ENCODE measurements around the gene PPP4R4. TPM values are rescaled to one million over a fixed set of nuclear protein-coding genes. Genes with fewer than 3 reads are reported as not detected.
"Not testable (repeated sequence)": the region's sequence is repeated elsewhere in the genome, so short reads cannot be mapped to it uniquely, and the experiment has no call there.

Gene PPP4R4
- total RNA-seq, 1 donor from 2014 or later, result 2.7 TPM

GRCh38 chr14:94175747-94176146, 1.6 kb downstream of the PPP4R4 start:
- peak overlapping the region; percentile 88 for H3K4me3 Mint-ChIP-seq
- H3K4me1 Mint-ChIP-seq, result peaks cover 20% of the 10 kb centered on the region
- H3K9me3 Mint-ChIP-seq, result no peaks in the 10 kb centered on the region
- peak; percentile 55 for DNase-seq
- H3K27me3 Mint-ChIP-seq, result peaks cover 53% of the 10 kb centered on the region
- peaks cover 1% of the 10 kb centered on the region for H3K36me3 Mint-ChIP-seq (ENCODE audit: low read depth)
- H3K27ac Mint-ChIP-seq, result no peak overlapping the region
- intact Hi-C loops (cut with micrococcal nuclease), result no loop called here

- peaks cover 25% of the 10 kb centered on the region for H3K4me1 Mint-ChIP-seq
- intact Hi-C loops (cut with micrococcal nuclease), result no loop called here
- peaks cover 1% of the 10 kb centered on the region for H3K36me3 Mint-ChIP-seq (ENCODE audit: low read depth)
- peaks cover 45% of the 10 kb centered on the region for H3K27me3 Mint-ChIP-seq
- no peak for DNase-seq
- H3K27ac Mint-ChIP-seq, result no peak overlapping the region
- H3K9me3 Mint-ChIP-seq, result no peaks in the 10 kb centered on the region
- no peak overlapping the region for H3K4me3 Mint-ChIP-seq
Observed at GRCh38 chr14:94176808-94177207, 2.7 kb downstream of the PPP4R4 start.

GRCh38 chr14:94177806-94178205, 3.7 kb downstream of the PPP4R4 start:
- Mint-ChIP-seq H3K4me3 (no peak overlapping the region), H3K27ac (no peak overlapping the region), H3K9me3 (no peaks in the 10 kb centered on the region), H3K27me3 (peaks cover 37% of the 10 kb centered on the region), H3K36me3 (ENCODE audit: low read depth) (peaks cover 1% of the 10 kb centered on the region), H3K4me1 (peaks cover 25% of the 10 kb centered on the region)
- intact Hi-C loops (cut with micrococcal nuclease), result no loop called here
- DNase-seq, result peak; percentile 55

GRCh38 chr14:94179244-94179643, 5.1 kb downstream of the PPP4R4 start:
- peak; percentile 46 for DNase-seq
- no peaks in the 10 kb centered on the region for H3K9me3 Mint-ChIP-seq
- H3K4me1 Mint-ChIP-seq, result peaks cover 19% of the 10 kb centered on the region
- intact Hi-C loops (cut with micrococcal nuclease), result no loop called here
- peaks cover 1% of the 10 kb centered on the region for H3K36me3 Mint-ChIP-seq (ENCODE audit: low read depth)
- no peak overlapping the region for H3K27ac Mint-ChIP-seq
- H3K4me3 Mint-ChIP-seq, result no peak overlapping the region
- peaks cover 34% of the 10 kb centered on the region for H3K27me3 Mint-ChIP-seq

- Mint-ChIP-seq H3K4me3 (peak overlapping the region; percentile 58), H3K27me3 (peaks cover 25% of the 10 kb centered on the region), H3K4me1 (peaks cover 11% of the 10 kb centered on the region), H3K27ac (peak overlapping the region; percentile 22), H3K36me3 (ENCODE audit: low read depth) (no peaks in the 10 kb centered on the region), H3K9me3 (no peaks in the 10 kb centered on the region)
- peak; percentile 76 for DNase-seq
- intact Hi-C loops (cut with micrococcal nuclease), result loop anchor here (1.0 to 5.0 kb wide), 5 partner anchors 44 to 243 kb away; partner anchors contain the start of genes DDX24 and IFI27L1
Observed at GRCh38 chr14:94180655-94181271, 6.6 kb downstream of the PPP4R4 start.

GRCh38 chr14:94181835-94182234, 7.7 kb downstream of the PPP4R4 start:
- Mint-ChIP-seq H3K4me1 (peaks cover 8% of the 10 kb centered on the region), H3K36me3 (ENCODE audit: low read depth) (no peaks in the 10 kb centered on the region), H3K4me3 (no peak overlapping the region), H3K27me3 (peaks cover 21% of the 10 kb centered on the region), H3K27ac (no peak overlapping the region), H3K9me3 (no peaks in the 10 kb centered on the region)
- no peak for DNase-seq
- intact Hi-C loops (cut with micrococcal nuclease), result loop anchor here (1.0 to 5.0 kb wide), 4 partner anchors 50 to 245 kb away; partner anchors contain the start of genes DDX24 and IFI27L1

- intact Hi-C loops (cut with micrococcal nuclease), result no loop called here
- Mint-ChIP-seq H3K27ac (no peak overlapping the region), H3K4me3 (no peak overlapping the region), H3K9me3 (peaks cover 3% of the 10 kb centered on the region), H3K27me3 (peaks cover 30% of the 10 kb centered on the region), H3K4me1 (no peaks in the 10 kb centered on the region), H3K36me3 (ENCODE audit: low read depth) (no peaks in the 10 kb centered on the region)
- no peak for DNase-seq
Observed at GRCh38 chr14:94192536-94192935, 18.4 kb downstream of the PPP4R4 start.

- H3K9me3 Mint-ChIP-seq, result peaks cover 3% of the 10 kb centered on the region
- intact Hi-C loops (cut with micrococcal nuclease), result no loop called here
- H3K27ac Mint-ChIP-seq, result no peak overlapping the region
- H3K36me3 Mint-ChIP-seq (ENCODE audit: low read depth), result no peaks in the 10 kb centered on the region
- DNase-seq, result no peak
- no peaks in the 10 kb centered on the region for H3K4me1 Mint-ChIP-seq
- peaks cover 28% of the 10 kb centered on the region for H3K27me3 Mint-ChIP-seq
- H3K4me3 Mint-ChIP-seq, result no peak overlapping the region
Observed at GRCh38 chr14:94193776-94194175, 19.7 kb downstream of the PPP4R4 start.

GRCh38 chr14:94196057-94196456, 21.9 kb downstream of the PPP4R4 start:
- H3K4me3 Mint-ChIP-seq, result no peak overlapping the region

GRCh38 chr14:94203473-94204210, 29.5 kb downstream of the PPP4R4 start:
- no peak for DNase-seq
- Mint-ChIP-seq H3K9me3 (peaks cover 8% of the 10 kb centered on the region), H3K4me1 (no peaks in the 10 kb centered on the region), H3K27me3 (peaks cover 34% of the 10 kb centered on the region), H3K4me3 (no peak overlapping the region), H3K36me3 (ENCODE audit: low read depth) (no peaks in the 10 kb centered on the region), H3K27ac (no peak overlapping the region)
- intact Hi-C loops (cut with micrococcal nuclease), result no loop called here

More at GRCh38 chr14:94196057-94196456, 21.9 kb downstream of the PPP4R4 start:
- no peak overlapping the region for H3K27ac Mint-ChIP-seq
- peaks cover 11% of the 10 kb centered on the region for H3K9me3 Mint-ChIP-seq
- peaks cover 27% of the 10 kb centered on the region for H3K27me3 Mint-ChIP-seq
- no peaks in the 10 kb centered on the region for H3K4me1 Mint-ChIP-seq
- intact Hi-C loops (cut with micrococcal nuclease), result no loop called here
- no peak for DNase-seq
- no peaks in the 10 kb centered on the region for H3K36me3 Mint-ChIP-seq (ENCODE audit: low read depth)

- intact Hi-C loops (cut with micrococcal nuclease), result no loop called here
- Mint-ChIP-seq H3K27ac (no peak overlapping the region), H3K27me3 (peaks cover 8% of the 10 kb centered on the region), H3K4me1 (no peaks in the 10 kb centered on the region), H3K9me3 (no peaks in the 10 kb centered on the region), H3K36me3 (ENCODE audit: low read depth) (no peaks in the 10 kb centered on the region), H3K4me3 (no peak overlapping the region)
- DNase-seq, result no peak
Observed at GRCh38 chr14:94213021-94213420, 38.9 kb downstream of the PPP4R4 start.

- intact Hi-C loops (cut with micrococcal nuclease), result no loop called here
- DNase-seq, result no peak
- peaks cover 9% of the 10 kb centered on the region for H3K27me3 Mint-ChIP-seq
Observed at GRCh38 chr14:94213741-94214140, 39.6 kb downstream of the PPP4R4 start.

GRCh38 chr14:94217116-94217515, 43.0 kb downstream of the PPP4R4 start:
- H3K4me3 Mint-ChIP-seq, result no peak overlapping the region
- no peak overlapping the region for H3K27ac Mint-ChIP-seq
- peaks cover 2% of the 10 kb centered on the region for H3K4me1 Mint-ChIP-seq
- no peaks in the 10 kb centered on the region for H3K9me3 Mint-ChIP-seq
- intact Hi-C loops (cut with micrococcal nuclease), result no loop called here
- H3K36me3 Mint-ChIP-seq (ENCODE audit: low read depth), result no peaks in the 10 kb centered on the region
- H3K27me3 Mint-ChIP-seq, result peaks cover 7% of the 10 kb centered on the region
- DNase-seq, result no peak

More at GRCh38 chr14:94213741-94214140, 39.6 kb downstream of the PPP4R4 start:
- Mint-ChIP-seq H3K9me3 (no peaks in the 10 kb centered on the region), H3K4me1 (peaks cover 2% of the 10 kb centered on the region), H3K27ac (no peak overlapping the region), H3K4me3 (no peak overlapping the region), H3K36me3 (ENCODE audit: low read depth) (no peaks in the 10 kb centered on the region)

- intact Hi-C loops (cut with micrococcal nuclease); H3K4me1 Mint-ChIP-seq; H3K9me3 Mint-ChIP-seq; H3K27me3 Mint-ChIP-seq; H3K27ac Mint-ChIP-seq; DNase-seq; H3K36me3 Mint-ChIP-seq (ENCODE audit: low read depth): not testable (repeated sequence)
- peak overlapping the region; percentile 58 for H3K4me3 Mint-ChIP-seq
Observed at GRCh38 chr14:94218198-94218886, 44.2 kb downstream of the PPP4R4 start.
